Measurements from ENCODE around the gene GPR15LG. TPM values are rescaled to one million over a fixed set of nuclear protein-coding genes. Genes with fewer than 3 reads are reported as not detected.

GPR15LG gene
- total and polyA plus RNA-seq, 10 of the 15 experiments (the other 5 are each of a cell fraction or from before 2014, with no cell fraction given), result 1.1 to 12.2 (median 1.4) TPM

GRCh38 chr10:84137811-84138210, 35.8 kb upstream of the GPR15LG start:
- DNase-seq (ENCODE audit: low read depth, low spot score) (no peak), FAIRE-seq (no peak), ATAC-seq (no peak)
- H3K79me2 ChIP-seq (ENCODE audit: control insufficient read depth, insufficient read depth, low read length), result peaks cover 24% of the 10 kb centered on the region
- no peak overlapping the region for H3K27ac ChIP-seq (ENCODE audit: control insufficient read depth, insufficient read depth)
- ChIA-PET RAD21 (ENCODE audit: unreplicated experiment) (interaction anchor here (2.9 kb wide), 1 partner anchor 10 kb away, joined by 18 read pairs; no protein-coding TSS in a partner anchor), CTCF (interaction anchor here (0.7 to 5.7 kb wide), 5 partner anchors 9 to 76 kb away, joined by 3 to 53 read pairs (median 4); no protein-coding TSS in a partner anchor), SMC1A (ENCODE audit: uncharacterized antibody, unreplicated experiment) (interaction anchor here (0.6 to 4.7 kb wide), 4 partner anchors 11 to 1224 kb away, joined by 3 to 34 read pairs (median 4); no protein-coding TSS in a partner anchor), POLR2A (interaction anchor here (1.2 kb wide), 1 partner anchor 36 kb away, joined by 3 read pairs; the partner anchor contains the start of gene GPR15LG)
- no peak overlapping the region for H3K9ac ChIP-seq (ENCODE audit: control insufficient read depth, insufficient read depth, low read length)
- intact Hi-C loops (cut with micrococcal nuclease; ENCODE audit: unreplicated experiment), result no loop called here
- no peak for TF ChIP-seq ZBED1 (IDR thresholded peaks at IDR 0.05; ENCODE audit: borderline replicate concordance)
- no peak for TF ChIP-seq E2F8 (IDR thresholded peaks at IDR 0.05; ENCODE audit: low read depth, partially characterized antibody)
- TF ChIP-seq CTCF (IDR thresholded peaks at IDR 0.05 in 2 of 3, conservative IDR thresholded peaks at IDR 0.05 in 1 of 3; ENCODE audit: control insufficient read depth in 2 of 3, extremely low read depth in 1 of 3, insufficient read depth in 1 of 3, low read depth in 3 of 3, low read length in 3 of 3), result no peak
- no peak for TF ChIP-seq MXI1 (IDR thresholded peaks at IDR 0.05; ENCODE audit: low read depth, low read length)
- no peak for TF ChIP-seq PKNOX1 (IDR thresholded peaks at IDR 0.05)
- no peak overlapping the region for H3K4me3 ChIP-seq
- no peaks in the 10 kb centered on the region for H3K9me3 ChIP-seq (replicated peaks; ENCODE audit: control insufficient read depth, insufficient read depth, low read length)
- in situ Hi-C loops (cut with MboI), result no loop called here
- H2AFZ ChIP-seq (ENCODE audit: control insufficient read depth, low read depth, low read length), result no peak overlapping the region
- BruUV-seq (replicated peaks), result no TSS peak
- WGBS (ENCODE audit: insufficient coverage, insufficient replicate concordance, low lambda C conversion rate, missing lambda C conversion rate), result 98% methylated on average over 2 of the region's 2 CpGs
- H3K4me2 ChIP-seq (ENCODE audit: control insufficient read depth, insufficient read depth), result no peak overlapping the region
- H4K20me1 ChIP-seq (ENCODE audit: control insufficient read depth, insufficient read depth), result no peaks in the 10 kb centered on the region
- no peaks in the 10 kb centered on the region for H3K27me3 ChIP-seq (replicated peaks in 1 of 2; ENCODE audit: control insufficient read depth in 2 of 2, insufficient read depth in 2 of 2, low read length in 1 of 2)
- H3K36me3 ChIP-seq (ENCODE audit: control insufficient read depth in 2 of 2, insufficient read depth in 2 of 2, low read length in 1 of 2), result 0 out of 4 replicates have a peak, but pooled peaks cover 0 to 3% of the 10 kb centered on the region in 2 experiments
- H3K4me1 ChIP-seq (ENCODE audit: control insufficient read depth, insufficient read depth, low read length), result no peaks in the 10 kb centered on the region

Data from GM12878 (cell line).